Neural cell (in vitro differentiated cells): ENCODE measurements around the gene FBLN2. TPM values are rescaled to one million over a fixed set of nuclear protein-coding genes. Genes with fewer than 3 reads are reported as not detected.

Source experiments
- H2AFZ ChIP-seq: fragments of 200-600, 300-800 bp; sonication (generic), shearing (Covaris generic); 2 replicates; pipeline ENCODE4 v1.6.0; 2014; ENCODE audit warnings: low read depth, mild to moderate bottlenecking, antibody characterized with exemption, low read length, moderate library complexity
- H3F3A ChIP-seq: fragments of 200-600 bp; shearing (Covaris generic); 2 replicates; pipeline ENCODE4 v1.6.1; 2016; ENCODE audit warnings: mild to moderate bottlenecking, moderate library complexity, mixed read lengths, antibody characterized with exemption, low read length; ENCODE audit not compliant: insufficient read depth, poor library complexity, severe bottlenecking
- H3K27ac ChIP-seq: fragments of 200-600, 300-800 bp; sonication (generic), shearing (Covaris generic); 2 replicates; pipeline ENCODE4 v1.5.1; 2014; ENCODE audit warnings: mild to moderate bottlenecking, low read length, moderate library complexity
- H3K27me3 ChIP-seq: fragments of 300-800, 200-600 bp; sonication (generic), shearing (Covaris generic); 2 replicates; pipeline ENCODE4 v1.6.0; 2014; ENCODE audit warnings: mild to moderate bottlenecking, low read depth, low read length, moderate library complexity; ENCODE audit not compliant: insufficient read depth
- H3K36me3 ChIP-seq: fragments of 300-800, 200-600 bp; sonication (generic), shearing (Covaris generic); 2 replicates; pipeline ENCODE4 v1.5.1; 2014; ENCODE audit warnings: mild to moderate bottlenecking, antibody characterized with exemption, low read length, moderate library complexity; ENCODE audit not compliant: insufficient read depth
- H3K4me2 ChIP-seq: fragments of 300-800, 200-600 bp; sonication (generic), shearing (Covaris generic); 2 replicates; pipeline ENCODE4 v1.6.0; 2014; ENCODE audit warnings: mild to moderate bottlenecking, low read length
- H3K4me3 ChIP-seq: fragments of 300-800, 200-600 bp; sonication (generic), shearing (Covaris generic); 2 replicates; pipeline ENCODE4 v1.5.1; 2014; ENCODE audit warnings: mild to moderate bottlenecking, low read length, moderate library complexity
- H3K79me2 ChIP-seq: fragments of 200-600 bp; shearing (Covaris generic); replicated peaks from 2 replicates; pipeline ENCODE4 v1.6.0; 2014; ENCODE audit warnings: mild to moderate bottlenecking, low read length, moderate library complexity; ENCODE audit not compliant: insufficient read depth
- H3K9ac ChIP-seq: fragments of 300-800, 200-600 bp; sonication (generic), shearing (Covaris generic); 2 replicates; pipeline ENCODE4 v1.6.1; 2016; ENCODE audit warnings: mild to moderate bottlenecking, low read length, mixed read lengths
- H3K9me2 ChIP-seq: fragments of 200-600 bp; shearing (Covaris generic); 2 replicates; pipeline ENCODE4 v1.6.1; 2016; ENCODE audit warnings: mild to moderate bottlenecking, low read length, mixed read lengths; ENCODE audit not compliant: insufficient read depth
- H3K9me3 ChIP-seq: fragments of 200-600, 300-800 bp; sonication (generic), shearing (Covaris generic); 2 replicates; pipeline ENCODE4 v1.6.1; 2016; ENCODE audit warnings: mild to moderate bottlenecking, mixed run types, low read length, moderate library complexity, mixed read lengths
- H4K20me1 ChIP-seq: fragments of 200-600 bp; shearing (Covaris generic); 2 replicates; pipeline ENCODE4 v1.6.1; 2016; ENCODE audit warnings: mild to moderate bottlenecking, mixed run types; ENCODE audit not compliant: insufficient read depth
- EP300 ChIP-seq: fragments of 450-650 bp; conservative IDR thresholded peaks from 2 replicates; pipeline ENCODE4 v1.6.1; 2014; ENCODE audit warnings: antibody characterized with exemption, mild to moderate bottlenecking, moderate library complexity; ENCODE audit not compliant: poor library complexity, severe bottlenecking
- EZH2 ChIP-seq: fragments of 200-600, 300-800 bp; shearing (Covaris generic), sonication (generic); IDR thresholded peaks from 2 replicates; pipeline ENCODE4 v1.6.1; 2014; ENCODE audit warnings: antibody characterized with exemption, low read length, borderline replicate concordance, mild to moderate bottlenecking; ENCODE audit not compliant: insufficient read depth, poor library complexity, severe bottlenecking
- MXI1 ChIP-seq: fragments of 450-650 bp; conservative IDR thresholded peaks from 2 replicates; pipeline ENCODE4 v1.6.1; 2014; ENCODE audit warnings: antibody characterized with exemption, mild to moderate bottlenecking; ENCODE audit not compliant: poor library complexity, severe bottlenecking
- POLR2AphosphoS5 ChIP-seq: IDR thresholded peaks from 2 replicates; pipeline ENCODE4 v1.6.1; 2012
- RAD21 ChIP-seq: fragments of 450-650 bp; conservative IDR thresholded peaks from 2 replicates; pipeline ENCODE4 v1.6.1; 2014; ENCODE audit warnings: antibody characterized with exemption, mild to moderate bottlenecking, moderate library complexity
- SMC3 ChIP-seq: fragments of 450-650 bp; conservative IDR thresholded peaks from 2 replicates; pipeline ENCODE4 v1.6.1; 2014; ENCODE audit warnings: antibody characterized with exemption, mild to moderate bottlenecking, moderate library complexity; ENCODE audit not compliant: poor library complexity
- TAF1 ChIP-seq: IDR thresholded peaks from 2 replicates; pipeline ENCODE4 v1.6.1; 2012; ENCODE audit warnings: low read depth
- polyA plus RNA-seq: library from polyadenylated mRNA; depleted of rRNA; stranded (reverse); fragments of >200 nt; gene quantifications from 2 replicates; pipeline ENCODE4 v1.2.3, GENCODE V29; 2014
- TF ChIP-seq, protein P1 (sequence below): IDR thresholded peaks from 2 replicates; pipeline ENCODE4 v1.6.1; 2012; ENCODE audit warnings: borderline replicate concordance
- TF ChIP-seq, protein P2 (sequence below): fragments of 450-650 bp; IDR thresholded peaks from 2 replicates; pipeline ENCODE4 v1.5.1; 2014; ENCODE audit warnings: antibody characterized with exemption, mild to moderate bottlenecking, moderate library complexity; ENCODE audit not compliant: poor library complexity, severe bottlenecking

FBLN2 gene
- polyA plus RNA-seq, 1 donor from 2014 or later = 0.37 TPM

DNA sequence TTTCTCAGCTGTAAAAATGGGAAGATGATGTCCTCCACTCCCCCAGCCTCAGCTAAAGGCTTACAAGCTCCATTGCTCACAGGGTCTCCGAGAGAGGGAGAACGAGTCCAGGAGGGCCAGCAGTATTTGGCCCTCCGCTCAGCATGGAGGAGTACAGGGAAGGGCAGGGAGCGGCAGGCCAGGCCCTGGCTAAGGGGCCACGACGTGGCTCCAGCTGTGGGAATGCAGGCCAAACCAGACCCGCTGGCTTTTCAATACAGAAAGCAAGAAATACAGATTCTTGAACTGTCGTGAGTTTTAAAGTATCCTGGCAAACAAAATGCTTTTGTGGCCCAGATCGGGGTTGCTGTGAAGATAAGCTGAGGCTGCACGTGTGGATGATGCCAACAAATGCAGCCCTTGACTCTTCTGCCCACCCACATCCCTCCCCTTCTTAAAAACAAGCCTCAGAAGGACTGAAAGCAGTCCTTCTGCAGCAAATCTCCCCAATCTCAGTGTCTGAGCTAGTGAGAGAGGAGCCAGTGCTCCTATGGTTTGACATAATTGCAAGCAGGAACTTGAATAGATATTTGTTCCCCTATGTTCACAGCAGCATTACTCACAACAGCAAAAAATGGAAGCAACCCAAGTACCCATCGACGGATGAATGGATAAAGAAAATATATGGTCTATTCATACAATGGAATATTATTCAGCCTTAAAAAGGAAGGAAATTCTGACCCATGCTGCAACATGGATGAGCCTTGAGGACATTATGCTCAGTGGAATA, 18.5 kb upstream of the FBLN2 start:
- H3K36me3 ChIP-seq = no peaks in the 10 kb centered on the region
- no peak overlapping the region for H3K4me3 ChIP-seq
- H3K9me2 ChIP-seq = no peaks in the 10 kb centered on the region
- H3K27me3 ChIP-seq = no peaks in the 10 kb centered on the region
- H3K4me2 ChIP-seq = no peak overlapping the region
- no peak overlapping the region for H3K27ac ChIP-seq
- H2AFZ ChIP-seq = no peak overlapping the region
- no peak overlapping the region for H3K9ac ChIP-seq
- H3F3A ChIP-seq = no peaks in the 10 kb centered on the region
- H3K79me2 ChIP-seq = no peaks in the 10 kb centered on the region
- no peaks in the 10 kb centered on the region for H4K20me1 ChIP-seq
- no peaks in the 10 kb centered on the region for H3K9me3 ChIP-seq
- TF ChIP-seq, protein P1, sequence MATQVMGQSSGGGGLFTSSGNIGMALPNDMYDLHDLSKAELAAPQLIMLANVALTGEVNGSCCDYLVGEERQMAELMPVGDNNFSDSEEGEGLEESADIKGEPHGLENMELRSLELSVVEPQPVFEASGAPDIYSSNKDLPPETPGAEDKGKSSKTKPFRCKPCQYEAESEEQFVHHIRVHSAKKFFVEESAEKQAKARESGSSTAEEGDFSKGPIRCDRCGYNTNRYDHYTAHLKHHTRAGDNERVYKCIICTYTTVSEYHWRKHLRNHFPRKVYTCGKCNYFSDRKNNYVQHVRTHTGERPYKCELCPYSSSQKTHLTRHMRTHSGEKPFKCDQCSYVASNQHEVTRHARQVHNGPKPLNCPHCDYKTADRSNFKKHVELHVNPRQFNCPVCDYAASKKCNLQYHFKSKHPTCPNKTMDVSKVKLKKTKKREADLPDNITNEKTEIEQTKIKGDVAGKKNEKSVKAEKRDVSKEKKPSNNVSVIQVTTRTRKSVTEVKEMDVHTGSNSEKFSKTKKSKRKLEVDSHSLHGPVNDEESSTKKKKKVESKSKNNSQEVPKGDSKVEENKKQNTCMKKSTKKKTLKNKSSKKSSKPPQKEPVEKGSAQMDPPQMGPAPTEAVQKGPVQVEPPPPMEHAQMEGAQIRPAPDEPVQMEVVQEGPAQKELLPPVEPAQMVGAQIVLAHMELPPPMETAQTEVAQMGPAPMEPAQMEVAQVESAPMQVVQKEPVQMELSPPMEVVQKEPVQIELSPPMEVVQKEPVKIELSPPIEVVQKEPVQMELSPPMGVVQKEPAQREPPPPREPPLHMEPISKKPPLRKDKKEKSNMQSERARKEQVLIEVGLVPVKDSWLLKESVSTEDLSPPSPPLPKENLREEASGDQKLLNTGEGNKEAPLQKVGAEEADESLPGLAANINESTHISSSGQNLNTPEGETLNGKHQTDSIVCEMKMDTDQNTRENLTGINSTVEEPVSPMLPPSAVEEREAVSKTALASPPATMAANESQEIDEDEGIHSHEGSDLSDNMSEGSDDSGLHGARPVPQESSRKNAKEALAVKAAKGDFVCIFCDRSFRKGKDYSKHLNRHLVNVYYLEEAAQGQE = no peak
- TF ChIP-seq, protein P2, sequence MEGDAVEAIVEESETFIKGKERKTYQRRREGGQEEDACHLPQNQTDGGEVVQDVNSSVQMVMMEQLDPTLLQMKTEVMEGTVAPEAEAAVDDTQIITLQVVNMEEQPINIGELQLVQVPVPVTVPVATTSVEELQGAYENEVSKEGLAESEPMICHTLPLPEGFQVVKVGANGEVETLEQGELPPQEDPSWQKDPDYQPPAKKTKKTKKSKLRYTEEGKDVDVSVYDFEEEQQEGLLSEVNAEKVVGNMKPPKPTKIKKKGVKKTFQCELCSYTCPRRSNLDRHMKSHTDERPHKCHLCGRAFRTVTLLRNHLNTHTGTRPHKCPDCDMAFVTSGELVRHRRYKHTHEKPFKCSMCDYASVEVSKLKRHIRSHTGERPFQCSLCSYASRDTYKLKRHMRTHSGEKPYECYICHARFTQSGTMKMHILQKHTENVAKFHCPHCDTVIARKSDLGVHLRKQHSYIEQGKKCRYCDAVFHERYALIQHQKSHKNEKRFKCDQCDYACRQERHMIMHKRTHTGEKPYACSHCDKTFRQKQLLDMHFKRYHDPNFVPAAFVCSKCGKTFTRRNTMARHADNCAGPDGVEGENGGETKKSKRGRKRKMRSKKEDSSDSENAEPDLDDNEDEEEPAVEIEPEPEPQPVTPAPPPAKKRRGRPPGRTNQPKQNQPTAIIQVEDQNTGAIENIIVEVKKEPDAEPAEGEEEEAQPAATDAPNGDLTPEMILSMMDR = no peak
- TF ChIP-seq EZH2 (no peak), POLR2AphosphoS5 (no peak), MXI1 (no peak), RAD21 (no peak), TAF1 (no peak), SMC3 (no peak)

DNA sequence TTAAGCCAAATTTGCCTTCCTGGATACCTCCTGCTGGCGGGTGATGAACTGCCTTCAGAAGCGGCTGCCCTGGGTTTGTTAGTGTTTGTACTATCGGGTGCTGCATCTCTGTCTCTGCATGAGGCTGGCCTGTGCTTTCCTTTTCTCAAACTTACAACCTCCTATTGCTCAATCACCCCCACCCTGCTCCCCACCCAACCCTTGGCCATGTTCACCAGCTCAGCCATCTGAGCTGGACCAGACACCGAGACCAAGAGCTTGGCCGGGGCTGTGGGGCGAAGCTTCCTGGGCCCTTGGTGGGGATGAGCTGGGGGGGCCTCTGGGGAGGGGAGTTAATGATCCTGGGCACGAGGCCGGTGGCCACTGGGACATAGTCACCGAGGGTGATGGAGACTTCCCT, 16.8 kb upstream of the FBLN2 start:
- Histone ChIP-seq H3K9me2 (no peaks in the 10 kb centered on the region), H3K9ac (no peak overlapping the region), H3K4me3 (no peak overlapping the region), H3K9me3 (no peaks in the 10 kb centered on the region), H3K27me3 (no peaks in the 10 kb centered on the region), H2AFZ (no peak overlapping the region), H4K20me1 (no peaks in the 10 kb centered on the region), H3K79me2 (no peaks in the 10 kb centered on the region), H3K4me2 (no peak overlapping the region), H3K27ac (no peak overlapping the region), H3K36me3 (no peaks in the 10 kb centered on the region), H3F3A (no peaks in the 10 kb centered on the region)
- TF ChIP-seq EP300 (no peak), TAF1 (no peak), POLR2AphosphoS5 (no peak), SMC3 (no peak), EZH2 (no peak), MXI1 (no peak), RAD21 (no peak)
- TF ChIP-seq, protein P2 = no peak
- TF ChIP-seq, protein P1 = no peak
